KMS-11 (cell line): ENCODE results near the gene ACSL6.

Source experiments
- H2AFZ ChIP-seq: fragments of 200-600 bp; sonication (generic); 2 replicates; pipeline ENCODE4 v1.6.1; 2016; ENCODE audit warnings: antibody characterized with exemption, mixed run types, low read depth
- H3K27ac ChIP-seq: fragments of 200-600 bp; sonication (generic); 2 replicates; pipeline ENCODE4 v1.6.1; 2016; ENCODE audit warnings: mild to moderate bottlenecking, mixed run types
- H3K27me3 ChIP-seq: fragments of 200-600 bp; sonication (generic); 2 replicates; pipeline ENCODE4 v1.6.1; 2017; ENCODE audit warnings: mild to moderate bottlenecking, low read depth, mixed run types, moderate library complexity; ENCODE audit not compliant: insufficient read depth
- H3K36me3 ChIP-seq: fragments of 200-600 bp; sonication (generic); 2 replicates; pipeline ENCODE4 v1.6.1; 2017; ENCODE audit warnings: mild to moderate bottlenecking, mixed run types; ENCODE audit not compliant: insufficient read depth
- H3K4me1 ChIP-seq: fragments of 200-600 bp; sonication (generic); 2 replicates; pipeline ENCODE4 v1.6.1; 2016; ENCODE audit warnings: mild to moderate bottlenecking, low read depth, mixed run types; ENCODE audit not compliant: poor library complexity, severe bottlenecking
- H3K4me2 ChIP-seq: fragments of 200-600 bp; sonication (generic); 2 replicates; pipeline ENCODE4 v1.7.0; 2016; ENCODE audit warnings: mild to moderate bottlenecking, mixed run types
- H3K4me3 ChIP-seq: fragments of 200-600 bp; sonication (generic); IDR thresholded peaks from 2 replicates; pipeline ENCODE4 v1.6.1; 2017; ENCODE audit warnings: low read depth, low read length, mixed read lengths; ENCODE audit not compliant: insufficient read depth
- H3K79me2 ChIP-seq: fragments of 200-600 bp; sonication (generic); 2 replicates; pipeline ENCODE4 v1.6.1; 2016; ENCODE audit warnings: low read depth, mixed run types; ENCODE audit not compliant: insufficient read depth
- H3K9ac ChIP-seq: fragments of 200-600 bp; sonication (generic); 2 replicates; pipeline ENCODE4 v1.6.1; 2016; ENCODE audit warnings: mild to moderate bottlenecking, mixed run types
- H4K20me1 ChIP-seq: fragments of 200-600 bp; sonication (generic); 2 replicates; pipeline ENCODE4 v1.6.1; 2016; ENCODE audit warnings: mild to moderate bottlenecking, mixed run types; ENCODE audit not compliant: insufficient read depth
- CTCF ChIP-seq: fragments of 200-600 bp; sonication (generic); conservative IDR thresholded peaks from 2 replicates; pipeline ENCODE4 v1.6.1; 2017; ENCODE audit warnings: low read depth, mild to moderate bottlenecking, antibody characterized with exemption, low read length, moderate library complexity, mixed read lengths

ACSL6 gene

GRCh38 chr5:132017316-132017715 lies 5.9 kb upstream of the ACSL6 start:
- Histone ChIP-seq H3K9ac (no peak overlapping the region), H3K4me2 (peak overlapping the region; percentile 53), H3K36me3 (no peaks in the 10 kb centered on the region), H3K4me3 (no peak overlapping the region), H3K79me2 (no peaks in the 10 kb centered on the region), H3K27ac (no peak overlapping the region), H3K4me1 (peaks cover 59% of the 10 kb centered on the region), H2AFZ (no peak overlapping the region), H4K20me1 (0 out of 2 replicates have a peak, but pooled peaks cover 6% of the 10 kb centered on the region), H3K27me3 (peaks cover 65% of the 10 kb centered on the region)
- no peak for TF ChIP-seq CTCF

- Histone ChIP-seq H3K4me1 (peaks cover 58% of the 10 kb centered on the region), H3K4me3 (no peak overlapping the region), H3K27ac (no peak overlapping the region), H4K20me1 (0 out of 2 replicates have a peak, but pooled peaks cover 6% of the 10 kb centered on the region), H3K27me3 (peaks cover 59% of the 10 kb centered on the region), H3K9ac (no peak overlapping the region), H3K79me2 (no peaks in the 10 kb centered on the region), H3K4me2 (peak overlapping the region; percentile 53; the same call in 1 of the 2 replicates), H2AFZ (no peak overlapping the region), H3K36me3 (no peaks in the 10 kb centered on the region)
- no peak for TF ChIP-seq CTCF
Observed at GRCh38 chr5:132016721-132017250, 5.3 kb upstream of the ACSL6 start.

- no peak for TF ChIP-seq CTCF
- no peaks in the 10 kb centered on the region for H3K36me3 ChIP-seq
- H3K27ac ChIP-seq = no peak overlapping the region
- no peak overlapping the region for H3K4me2 ChIP-seq
- no peaks in the 10 kb centered on the region for H4K20me1 ChIP-seq
- H3K27me3 ChIP-seq = peaks cover 46% of the 10 kb centered on the region
- H3K9ac ChIP-seq = no peak overlapping the region
- no peaks in the 10 kb centered on the region for H3K79me2 ChIP-seq
- H3K4me1 ChIP-seq = peaks cover 29% of the 10 kb centered on the region
- no peak overlapping the region for H3K4me3 ChIP-seq
- no peak overlapping the region for H2AFZ ChIP-seq
Observed at GRCh38 chr5:132013711-132014110, 2.3 kb upstream of the ACSL6 start.

- H3K4me1 ChIP-seq = peaks cover 23% of the 10 kb centered on the region
- H3K27me3 ChIP-seq = peaks cover 40% of the 10 kb centered on the region
- H3K9ac ChIP-seq = no peak overlapping the region
- no peak overlapping the region for H3K4me3 ChIP-seq
- no peaks in the 10 kb centered on the region for H3K36me3 ChIP-seq
- H4K20me1 ChIP-seq = no peaks in the 10 kb centered on the region
- no peak overlapping the region for H3K27ac ChIP-seq
- no peak overlapping the region for H3K4me2 ChIP-seq
- no peak for TF ChIP-seq CTCF
- H3K79me2 ChIP-seq = no peaks in the 10 kb centered on the region
- H2AFZ ChIP-seq = no peak overlapping the region
Observed at GRCh38 chr5:132013006-132013689, 1.7 kb upstream of the ACSL6 start.
